K562 (cell line): Measurements from ENCODE around the gene SUV39H2. TPM values are rescaled to one million over a fixed set of nuclear protein-coding genes. Genes with fewer than 3 reads are reported as not detected.

Experiments used
- BHLHE40 ChIP-seq: IDR thresholded peaks from 2 replicates; pipeline ENCODE4 v1.6.1; 2011; ENCODE audit warnings: low read length, improper control_type of control experiment
- ELF1 ChIP-seq: fragments of 200-800 bp; sonication (Bioruptor generic); IDR thresholded peaks from 2 replicates; pipeline ENCODE4 v1.6.1; 2016; ENCODE audit warnings: missing genetic modification characterization, missing compliant biosample characterization
- FOXJ3 ChIP-seq: sonication (generic); formaldehyde crosslinking; IDR thresholded peaks from 2 replicates; pipeline ENCODE4 v1.4.0; 2020; ENCODE audit warnings: mild to moderate bottlenecking, missing genetic modification reagents
- GATAD2B ChIP-seq: fragments of 450-650 bp; IDR thresholded peaks from 2 replicates; pipeline ENCODE4 v1.6.1; 2017; ENCODE audit warnings: mild to moderate bottlenecking, borderline replicate concordance
- GTF2E2 ChIP-seq: fragments of 200-800 bp; sonication (Bioruptor generic); IDR thresholded peaks from 2 replicates; pipeline ENCODE4 v1.6.1; 2016; ENCODE audit warnings: missing genetic modification characterization, missing compliant biosample characterization
- HNRNPLL ChIP-seq: fragments of 200-400 bp; formaldehyde crosslinking; IDR thresholded peaks from 2 replicates; pipeline ENCODE4 v1.6.1; 2017; ENCODE audit warnings: low read length, low read depth, mild to moderate bottlenecking; ENCODE audit not compliant: poor library complexity, severe bottlenecking
- OTX1 ChIP-seq: fragments of 450-650 bp; formaldehyde crosslinking; IDR thresholded peaks from 2 replicates; pipeline ENCODE4 v1.4.0; 2022; ENCODE audit warnings: mild to moderate bottlenecking
- PHF8 ChIP-seq: fragments of 200-600 bp; sonication (generic); IDR thresholded peaks from 2 replicates; pipeline ENCODE4 v1.6.1; 2012; ENCODE audit warnings: mixed run types, mild to moderate bottlenecking, inconsistent platforms, low read length, moderate library complexity, borderline replicate concordance
- PURB ChIP-seq: sonication (generic); formaldehyde crosslinking; IDR thresholded peaks from 2 replicates; pipeline ENCODE4 v1.9.0; 2021; ENCODE audit warnings: low read depth, mild to moderate bottlenecking, missing genetic modification reagents
- RBBP5 ChIP-seq: fragments of 200-600 bp; sonication (generic); IDR thresholded peaks from 2 replicates; pipeline ENCODE4 v1.6.1; 2012; ENCODE audit warnings: borderline replicate concordance, mild to moderate bottlenecking, low read length, control low read depth, inconsistent platforms; ENCODE audit not compliant: insufficient read depth, poor library complexity, severe bottlenecking
- RBM17 ChIP-seq: fragments of 200-400 bp; formaldehyde crosslinking; IDR thresholded peaks from 2 replicates; pipeline ENCODE4 v1.6.1; 2017; ENCODE audit warnings: low read depth, mild to moderate bottlenecking, low read length, borderline replicate concordance
- RHOXF2B ChIP-seq: fragments of 250-450 bp; sonication (Bioruptor Pico); conservative IDR thresholded peaks from 2 replicates; pipeline ENCODE4 v1.5.1; 2021
- SAP30 ChIP-seq: fragments of 200-600 bp; sonication (generic); IDR thresholded peaks from 2 replicates; pipeline ENCODE4 v1.6.1; 2012; ENCODE audit warnings: borderline replicate concordance, low read depth, mild to moderate bottlenecking, moderate library complexity, low read length, control low read depth, inconsistent platforms; ENCODE audit not compliant: insufficient read depth, poor library complexity, severe bottlenecking
- TEAD2 ChIP-seq: fragments of 450-650 bp; IDR thresholded peaks from 2 replicates; pipeline ENCODE4 v1.6.1; 2016; ENCODE audit warnings: missing genetic modification characterization, control low read depth, missing compliant biosample characterization
- TRIM28 ChIP-seq: fragments of 450-650 bp; IDR thresholded peaks from 2 replicates; pipeline ENCODE4 v1.6.1; 2017
- ZNF184 ChIP-seq: sonication (generic); formaldehyde crosslinking; IDR thresholded peaks from 2 replicates; pipeline ENCODE4 v1.5.0; 2020; ENCODE audit warnings: missing genetic modification reagents
- ZNF316 ChIP-seq: fragments of 450-650 bp; IDR thresholded peaks from 2 replicates; pipeline ENCODE4 v1.6.1; 2016
- polyA plus RNA-seq, 8 experiments: library from polyadenylated mRNA; depleted of rRNA in 4 of 8; stranded (reverse) in 5 of 8; unstranded in 3 of 8; fragments of >200 nt; fragmentation: Nextera tagmentation in 2 of 8; fragmentation: Illumina TruSeq in 1 of 8; extraction: Ambion mirVana in 2 of 8; extraction: Trizol in 1 of 8; gene quantifications; 2 replicates each; pipeline versions ENCODE4 v1.2.1 to v1.2.3, GENCODE V29; 2011 to 2014; ENCODE audit warnings: inconsistent platforms in 1 of 8, missing spikeins in 1 of 8
- total RNA-seq, 7 experiments: library from RNA; depleted of rRNA in 6 of 7; stranded (reverse); fragments of >200 nt in 6 of 7; fragmentation: Illumina TruSeq in 2 of 7; extraction: Trizol in 2 of 7; gene quantifications; 2 replicates each; pipeline versions ENCODE4 v1.2.1 to v1.2.3, GENCODE V29; 2011 to 2021; ENCODE audit warnings: low replicate concordance in 1 of 7
- TF ChIP-seq, protein P1 (sequence below), 2 experiments: IDR thresholded peaks in 1 of 2; conservative IDR thresholded peaks in 1 of 2; 2 replicates each; pipeline ENCODE4 v1.6.1; 2016; ENCODE audit warnings: low read depth in 2 of 2, mild to moderate bottlenecking in 1 of 2, missing compliant biosample characterization in 1 of 2, missing genetic modification characterization in 1 of 2, moderate library complexity in 1 of 2
- TF ChIP-seq, protein P2 (sequence below): fragments of 250-450 bp; sonication (Bioruptor Pico); IDR thresholded peaks from 2 replicates; pipeline ENCODE4 v1.4.0; 2020

SUV39H2 gene
- total and polyA plus RNA-seq, 9 of the 15 experiments (the other 6 are each of a cell fraction or from before 2014, with no cell fraction given), result 24.1 to 54.3 (median 41.3) TPM

DNA sequence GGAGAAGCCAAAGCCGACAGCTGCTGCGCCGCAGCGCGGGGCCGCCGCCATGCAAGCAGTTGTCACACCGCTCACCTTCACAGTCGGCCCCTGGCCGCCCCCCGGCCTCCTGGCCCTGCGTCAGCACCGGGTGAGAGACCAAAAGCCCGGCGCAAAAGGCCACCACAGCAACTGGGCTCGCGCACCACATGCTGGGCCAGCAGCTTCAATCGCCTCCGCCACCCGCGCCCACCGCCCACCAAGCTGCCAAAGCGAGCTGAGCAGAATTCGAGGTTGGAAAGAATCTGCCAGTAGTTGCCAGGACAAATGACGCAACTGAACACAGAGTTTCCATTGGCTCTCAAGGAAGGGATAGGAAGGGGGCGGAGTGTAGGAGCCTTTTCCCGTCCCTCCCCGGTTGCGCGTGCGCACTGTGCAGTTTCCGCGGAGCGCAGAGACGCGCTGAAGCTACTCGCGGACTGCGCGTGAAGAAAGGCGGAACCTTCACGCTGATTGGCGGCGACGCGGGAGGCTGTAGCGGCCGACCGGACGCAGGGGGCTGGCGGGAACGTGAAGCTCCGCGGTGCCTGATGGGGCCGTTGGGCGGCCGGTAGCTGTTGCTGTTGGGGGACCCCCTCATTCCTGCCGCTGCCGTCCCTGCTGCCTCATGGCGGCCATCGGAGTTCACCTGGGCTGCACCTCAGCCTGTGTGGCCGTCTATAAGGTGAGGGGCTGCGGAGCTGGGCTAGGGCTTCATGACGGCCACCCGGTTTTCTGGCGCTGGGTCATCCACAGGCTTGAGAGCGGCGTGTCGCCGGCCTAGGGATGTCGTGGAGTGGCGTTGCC is 40.7 kb upstream of the SUV39H2 start, which contains the start of the genes CDNF, HSPA14 and MSANTD7 (continued):
- TF ChIP-seq, protein P1, sequence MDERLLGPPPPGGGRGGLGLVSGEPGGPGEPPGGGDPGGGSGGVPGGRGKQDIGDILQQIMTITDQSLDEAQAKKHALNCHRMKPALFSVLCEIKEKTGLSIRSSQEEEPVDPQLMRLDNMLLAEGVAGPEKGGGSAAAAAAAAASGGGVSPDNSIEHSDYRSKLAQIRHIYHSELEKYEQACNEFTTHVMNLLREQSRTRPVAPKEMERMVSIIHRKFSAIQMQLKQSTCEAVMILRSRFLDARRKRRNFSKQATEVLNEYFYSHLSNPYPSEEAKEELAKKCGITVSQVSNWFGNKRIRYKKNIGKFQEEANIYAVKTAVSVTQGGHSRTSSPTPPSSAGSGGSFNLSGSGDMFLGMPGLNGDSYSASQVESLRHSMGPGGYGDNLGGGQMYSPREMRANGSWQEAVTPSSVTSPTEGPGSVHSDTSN (CRISPR knock-in tag; IDR thresholded peaks at IDR 0.05; ENCODE audit: low read depth), result no peak
- TF ChIP-seq, protein P1 (tag; conservative IDR thresholded peaks at IDR 0.05; ENCODE audit: low read depth), result no peak; the same call in 1 of the 2 replicates
- TF ChIP-seq SAP30 (peak; percentile 70), RBM17 (no peak), HNRNPLL (peak; percentile 80), ZNF316 (no peak), TEAD2 (tag) (no peak), TRIM28 (no peak), RHOXF2B (CRISPR knock-in tag) (no peak), ZNF184 (CRISPR knock-in tag) (no peak), RBBP5 (no peak), OTX1 (0 out of 2 replicates have a peak, but pooled peaks have one; percentile 46), BHLHE40 (peak; percentile 89), GATAD2B (no peak), PURB (CRISPR knock-in tag) (no peak), FOXJ3 (CRISPR knock-in tag) (no peak), ELF1 (tag) (peak; percentile 49; the same call in 1 of the 2 replicates), PHF8 (peak; percentile 92), GTF2E2 (tag) (no peak)
- TF ChIP-seq, protein P2, sequence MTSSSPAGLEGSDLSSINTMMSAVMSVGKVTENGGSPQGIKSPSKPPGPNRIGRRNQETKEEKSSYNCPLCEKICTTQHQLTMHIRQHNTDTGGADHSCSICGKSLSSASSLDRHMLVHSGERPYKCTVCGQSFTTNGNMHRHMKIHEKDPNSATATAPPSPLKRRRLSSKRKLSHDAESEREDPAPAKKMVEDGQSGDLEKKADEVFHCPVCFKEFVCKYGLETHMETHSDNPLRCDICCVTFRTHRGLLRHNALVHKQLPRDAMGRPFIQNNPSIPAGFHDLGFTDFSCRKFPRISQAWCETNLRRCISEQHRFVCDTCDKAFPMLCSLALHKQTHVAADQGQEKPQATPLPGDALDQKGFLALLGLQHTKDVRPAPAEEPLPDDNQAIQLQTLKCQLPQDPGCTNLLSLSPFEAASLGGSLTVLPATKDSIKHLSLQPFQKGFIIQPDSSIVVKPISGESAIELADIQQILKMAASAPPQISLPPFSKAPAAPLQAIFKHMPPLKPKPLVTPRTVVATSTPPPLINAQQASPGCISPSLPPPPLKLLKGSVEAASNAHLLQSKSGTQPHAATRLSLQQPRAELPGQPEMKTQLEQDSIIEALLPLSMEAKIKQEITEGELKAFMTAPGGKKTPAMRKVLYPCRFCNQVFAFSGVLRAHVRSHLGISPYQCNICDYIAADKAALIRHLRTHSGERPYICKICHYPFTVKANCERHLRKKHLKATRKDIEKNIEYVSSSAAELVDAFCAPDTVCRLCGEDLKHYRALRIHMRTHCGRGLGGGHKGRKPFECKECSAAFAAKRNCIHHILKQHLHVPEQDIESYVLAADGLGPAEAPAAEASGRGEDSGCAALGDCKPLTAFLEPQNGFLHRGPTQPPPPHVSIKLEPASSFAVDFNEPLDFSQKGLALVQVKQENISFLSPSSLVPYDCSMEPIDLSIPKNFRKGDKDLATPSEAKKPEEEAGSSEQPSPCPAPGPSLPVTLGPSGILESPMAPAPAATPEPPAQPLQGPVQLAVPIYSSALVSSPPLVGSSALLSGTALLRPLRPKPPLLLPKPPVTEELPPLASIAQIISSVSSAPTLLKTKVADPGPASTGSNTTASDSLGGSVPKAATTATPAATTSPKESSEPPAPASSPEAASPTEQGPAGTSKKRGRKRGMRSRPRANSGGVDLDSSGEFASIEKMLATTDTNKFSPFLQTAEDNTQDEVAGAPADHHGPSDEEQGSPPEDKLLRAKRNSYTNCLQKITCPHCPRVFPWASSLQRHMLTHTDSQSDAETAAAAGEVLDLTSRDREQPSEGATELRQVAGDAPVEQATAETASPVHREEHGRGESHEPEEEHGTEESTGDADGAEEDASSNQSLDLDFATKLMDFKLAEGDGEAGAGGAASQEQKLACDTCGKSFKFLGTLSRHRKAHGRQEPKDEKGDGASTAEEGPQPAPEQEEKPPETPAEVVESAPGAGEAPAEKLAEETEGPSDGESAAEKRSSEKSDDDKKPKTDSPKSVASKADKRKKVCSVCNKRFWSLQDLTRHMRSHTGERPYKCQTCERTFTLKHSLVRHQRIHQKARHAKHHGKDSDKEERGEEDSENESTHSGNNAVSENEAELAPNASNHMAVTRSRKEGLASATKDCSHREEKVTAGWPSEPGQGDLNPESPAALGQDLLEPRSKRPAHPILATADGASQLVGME (CRISPR knock-in tag), result 0 out of 2 replicates have a peak, but pooled peaks have one; percentile 39
